HepG2 (cell line): Measurements from ENCODE around the gene GGA2. TPM values are rescaled to one million over a fixed set of nuclear protein-coding genes. Genes with fewer than 3 reads are reported as not detected.

ENCODE experiments used
- CREB1 ChIP-seq, 2 experiments: fragments of 450-650 bp in 1 of 2; IDR thresholded peaks; 2 replicates each; pipeline ENCODE4 v1.6.1; 2016 to 2017; ENCODE audit warnings: control low read depth in 1 of 2, mild to moderate bottlenecking in 1 of 2, missing compliant biosample characterization in 1 of 2, missing genetic modification characterization in 1 of 2
- FOXC1 ChIP-seq: sonication (generic); formaldehyde crosslinking; IDR thresholded peaks from 2 replicates; pipeline ENCODE4 v1.8.0; 2022; ENCODE audit warnings: mild to moderate bottlenecking, missing genetic modification reagents, borderline replicate concordance
- KDM1A ChIP-seq: IDR thresholded peaks from 2 replicates; pipeline ENCODE4 v1.6.1; 2016; ENCODE audit warnings: missing compliant biosample characterization
- ZNF230 ChIP-seq: sonication (generic); formaldehyde crosslinking; IDR thresholded peaks from 2 replicates; pipeline ENCODE4 v1.4.0; 2020; ENCODE audit warnings: mild to moderate bottlenecking, missing genetic modification reagents
- ZNF232 ChIP-seq: sonication (generic); formaldehyde crosslinking; IDR thresholded peaks from 2 replicates; pipeline ENCODE4 v1.4.0; 2020; ENCODE audit warnings: missing genetic modification reagents, borderline replicate concordance
- ZNF317 ChIP-seq: sonication (generic); formaldehyde crosslinking; IDR thresholded peaks from 2 replicates; pipeline ENCODE4 v1.5.0; 2020; ENCODE audit warnings: mild to moderate bottlenecking, missing genetic modification reagents
- ZNF430 ChIP-seq: sonication (generic); formaldehyde crosslinking; IDR thresholded peaks from 2 replicates; pipeline ENCODE4 v1.9.0; 2021; ENCODE audit warnings: mild to moderate bottlenecking, missing genetic modification reagents
- ZNF615 ChIP-seq: sonication (generic); formaldehyde crosslinking; IDR thresholded peaks from 2 replicates; pipeline ENCODE4 v1.5.0; 2020; ENCODE audit warnings: mild to moderate bottlenecking, missing genetic modification reagents, borderline replicate concordance
- ZSCAN20 ChIP-seq: sonication (generic); formaldehyde crosslinking; IDR thresholded peaks from 2 replicates; pipeline ENCODE4 v1.4.0; 2020; ENCODE audit warnings: missing genetic modification reagents, mild to moderate bottlenecking, borderline replicate concordance
- polyA plus RNA-seq, 8 experiments: library from polyadenylated mRNA; depleted of rRNA in 3 of 8; stranded (reverse) in 7 of 8; unstranded in 1 of 8; fragments of >200 nt; fragmentation: Illumina TruSeq in 4 of 8; extraction: Trizol in 4 of 8; gene quantifications; 2 replicates each; pipeline versions ENCODE4 v1.2.1 to v1.2.3, GENCODE V29; 2011 to 2016; ENCODE audit warnings: low read depth in 4 of 8, missing spikeins in 1 of 8, mixed read lengths in 1 of 8; ENCODE audit not compliant: insufficient read depth in 1 of 8
- total RNA-seq, 5 experiments: library from RNA; depleted of rRNA; stranded (reverse); fragments of >200 nt; fragmentation: Illumina TruSeq; extraction: Trizol; gene quantifications; 2 replicates each; pipeline ENCODE4 v1.2.3, GENCODE V29; 2016; ENCODE audit warnings: low read depth in 1 of 5
- TF ChIP-seq, protein P1 (sequence below): IDR thresholded peaks from 2 replicates; pipeline ENCODE4 v1.6.1; 2012; ENCODE audit warnings: low read length, improper control_type of control experiment
- TF ChIP-seq, protein P2 (sequence below): sonication (generic); formaldehyde crosslinking; conservative IDR thresholded peaks from 2 replicates; pipeline ENCODE4 v1.4.0; 2020; ENCODE audit warnings: missing genetic modification reagents
- TF ChIP-seq, protein P3 (sequence below): sonication (generic); formaldehyde crosslinking; IDR thresholded peaks from 2 replicates; pipeline ENCODE4 v1.8.1; 2023; ENCODE audit warnings: mild to moderate bottlenecking, inconsistent platforms, moderate library complexity, missing genetic modification reagents, borderline replicate concordance
- TF ChIP-seq, protein P4 (sequence below), 2 experiments: IDR thresholded peaks; 2 replicates each; pipeline ENCODE4 v1.6.1; 2011 to 2012; ENCODE audit warnings: low read length in 2 of 2, borderline replicate concordance in 1 of 2, low read depth in 1 of 2, mild to moderate bottlenecking in 1 of 2, moderate library complexity in 1 of 2
- TF ChIP-seq, protein P5 (sequence below): sonication (generic); formaldehyde crosslinking; IDR thresholded peaks from 2 replicates; pipeline ENCODE4 v1.4.0; 2020; ENCODE audit warnings: missing genetic modification reagents

The GGA2 gene
- total and polyA plus RNA-seq, 2 of the 13 experiments (the other 11 are each of a cell fraction or from before 2014, with no cell fraction given), result 51.5 to 69.8 TPM

DNA sequence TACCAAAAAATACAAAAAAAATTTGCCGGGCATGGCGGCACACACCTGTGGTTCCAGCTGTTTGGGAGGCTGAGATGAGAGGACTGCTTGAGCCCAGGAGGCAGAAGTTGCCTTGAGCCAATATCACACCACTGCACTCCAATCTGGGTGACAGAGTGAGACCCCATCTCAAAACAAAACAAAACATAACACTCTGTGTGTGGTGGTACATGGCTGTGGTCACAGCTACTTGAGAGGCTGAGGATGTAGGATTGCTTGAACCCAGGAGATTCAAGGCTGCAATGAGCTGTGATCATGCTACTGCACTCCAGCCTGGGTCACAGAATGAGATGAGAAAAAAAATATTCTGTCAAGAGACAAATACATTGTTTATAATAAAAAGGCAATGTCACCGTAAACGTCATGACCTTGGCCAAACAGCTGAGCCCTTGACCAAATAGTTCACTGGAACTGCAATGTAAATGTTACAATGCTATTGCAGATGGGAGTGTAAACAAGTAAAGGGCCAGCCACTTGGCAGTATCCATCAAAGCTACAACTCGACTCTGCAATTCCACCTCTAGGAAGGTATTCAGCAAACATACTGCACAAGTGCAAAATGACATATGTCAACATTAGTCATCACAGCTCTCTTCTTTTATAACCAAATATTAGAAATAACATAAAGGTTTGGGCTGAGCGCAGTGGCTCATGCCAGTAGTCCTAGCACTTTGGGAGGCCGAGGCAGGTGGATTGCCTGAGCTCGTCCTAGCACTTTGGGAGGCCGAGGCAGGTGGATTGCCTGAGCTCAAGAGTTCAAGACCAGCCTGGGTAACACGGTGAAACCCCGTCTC, 29.9 kb upstream of the GGA2 start (continued):
- TF ChIP-seq, protein P1, sequence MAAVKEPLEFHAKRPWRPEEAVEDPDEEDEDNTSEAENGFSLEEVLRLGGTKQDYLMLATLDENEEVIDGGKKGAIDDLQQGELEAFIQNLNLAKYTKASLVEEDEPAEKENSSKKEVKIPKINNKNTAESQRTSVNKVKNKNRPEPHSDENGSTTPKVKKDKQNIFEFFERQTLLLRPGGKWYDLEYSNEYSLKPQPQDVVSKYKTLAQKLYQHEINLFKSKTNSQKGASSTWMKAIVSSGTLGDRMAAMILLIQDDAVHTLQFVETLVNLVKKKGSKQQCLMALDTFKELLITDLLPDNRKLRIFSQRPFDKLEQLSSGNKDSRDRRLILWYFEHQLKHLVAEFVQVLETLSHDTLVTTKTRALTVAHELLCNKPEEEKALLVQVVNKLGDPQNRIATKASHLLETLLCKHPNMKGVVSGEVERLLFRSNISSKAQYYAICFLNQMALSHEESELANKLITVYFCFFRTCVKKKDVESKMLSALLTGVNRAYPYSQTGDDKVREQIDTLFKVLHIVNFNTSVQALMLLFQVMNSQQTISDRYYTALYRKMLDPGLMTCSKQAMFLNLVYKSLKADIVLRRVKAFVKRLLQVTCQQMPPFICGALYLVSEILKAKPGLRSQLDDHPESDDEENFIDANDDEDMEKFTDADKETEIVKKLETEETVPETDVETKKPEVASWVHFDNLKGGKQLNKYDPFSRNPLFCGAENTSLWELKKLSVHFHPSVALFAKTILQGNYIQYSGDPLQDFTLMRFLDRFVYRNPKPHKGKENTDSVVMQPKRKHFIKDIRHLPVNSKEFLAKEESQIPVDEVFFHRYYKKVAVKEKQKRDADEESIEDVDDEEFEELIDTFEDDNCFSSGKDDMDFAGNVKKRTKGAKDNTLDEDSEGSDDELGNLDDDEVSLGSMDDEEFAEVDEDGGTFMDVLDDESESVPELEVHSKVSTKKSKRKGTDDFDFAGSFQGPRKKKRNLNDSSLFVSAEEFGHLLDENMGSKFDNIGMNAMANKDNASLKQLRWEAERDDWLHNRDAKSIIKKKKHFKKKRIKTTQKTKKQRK, result no peak
- peak; percentile 58; the same call in 1 of the 2 replicates for TF ChIP-seq ZNF615 (CRISPR knock-in tag)
- TF ChIP-seq, protein P2, sequence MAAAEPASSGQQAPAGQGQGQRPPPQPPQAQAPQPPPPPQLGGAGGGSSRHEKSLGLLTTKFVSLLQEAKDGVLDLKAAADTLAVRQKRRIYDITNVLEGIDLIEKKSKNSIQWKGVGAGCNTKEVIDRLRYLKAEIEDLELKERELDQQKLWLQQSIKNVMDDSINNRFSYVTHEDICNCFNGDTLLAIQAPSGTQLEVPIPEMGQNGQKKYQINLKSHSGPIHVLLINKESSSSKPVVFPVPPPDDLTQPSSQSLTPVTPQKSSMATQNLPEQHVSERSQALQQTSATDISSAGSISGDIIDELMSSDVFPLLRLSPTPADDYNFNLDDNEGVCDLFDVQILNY (CRISPR knock-in tag), result no peak
- peak; percentile 60; the same call in 1 of the 2 replicates for TF ChIP-seq FOXC1
- TF ChIP-seq KDM1A (CRISPR knock-in tag), result peak; percentile 86
- TF ChIP-seq ZNF317 (CRISPR knock-in tag), result peak; percentile 92
- TF ChIP-seq, protein P3, sequence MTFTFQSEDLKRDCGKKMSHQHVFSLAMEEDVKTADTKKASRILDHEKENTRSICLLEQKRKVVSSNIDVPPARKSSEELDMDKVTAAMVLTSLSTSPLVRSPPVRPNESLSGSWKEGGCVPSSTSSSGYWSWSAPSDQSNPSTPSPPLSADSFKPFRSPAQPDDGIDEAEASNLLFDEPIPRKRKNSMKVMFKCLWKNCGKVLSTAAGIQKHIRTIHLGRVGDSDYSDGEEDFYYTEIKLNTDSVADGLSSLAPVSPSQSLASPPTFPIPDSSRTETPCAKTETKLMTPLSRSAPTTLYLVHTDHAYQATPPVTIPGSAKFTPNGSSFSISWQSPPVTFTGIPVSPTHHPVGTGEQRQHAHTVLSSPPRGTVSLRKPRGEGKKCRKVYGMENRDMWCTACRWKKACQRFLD (CRISPR knock-in tag), result no peak; the same call in 1 of the 2 replicates
- no peak for TF ChIP-seq ZNF232
- no peak for TF ChIP-seq ZSCAN20 (CRISPR knock-in tag)
- peak; percentile 93 for TF ChIP-seq CREB1 (IDR thresholded peaks at IDR 0.05)
- TF ChIP-seq CREB1 (CRISPR knock-in tag; IDR thresholded peaks at IDR 0.05), result peak; percentile 94
- TF ChIP-seq, protein P4, sequence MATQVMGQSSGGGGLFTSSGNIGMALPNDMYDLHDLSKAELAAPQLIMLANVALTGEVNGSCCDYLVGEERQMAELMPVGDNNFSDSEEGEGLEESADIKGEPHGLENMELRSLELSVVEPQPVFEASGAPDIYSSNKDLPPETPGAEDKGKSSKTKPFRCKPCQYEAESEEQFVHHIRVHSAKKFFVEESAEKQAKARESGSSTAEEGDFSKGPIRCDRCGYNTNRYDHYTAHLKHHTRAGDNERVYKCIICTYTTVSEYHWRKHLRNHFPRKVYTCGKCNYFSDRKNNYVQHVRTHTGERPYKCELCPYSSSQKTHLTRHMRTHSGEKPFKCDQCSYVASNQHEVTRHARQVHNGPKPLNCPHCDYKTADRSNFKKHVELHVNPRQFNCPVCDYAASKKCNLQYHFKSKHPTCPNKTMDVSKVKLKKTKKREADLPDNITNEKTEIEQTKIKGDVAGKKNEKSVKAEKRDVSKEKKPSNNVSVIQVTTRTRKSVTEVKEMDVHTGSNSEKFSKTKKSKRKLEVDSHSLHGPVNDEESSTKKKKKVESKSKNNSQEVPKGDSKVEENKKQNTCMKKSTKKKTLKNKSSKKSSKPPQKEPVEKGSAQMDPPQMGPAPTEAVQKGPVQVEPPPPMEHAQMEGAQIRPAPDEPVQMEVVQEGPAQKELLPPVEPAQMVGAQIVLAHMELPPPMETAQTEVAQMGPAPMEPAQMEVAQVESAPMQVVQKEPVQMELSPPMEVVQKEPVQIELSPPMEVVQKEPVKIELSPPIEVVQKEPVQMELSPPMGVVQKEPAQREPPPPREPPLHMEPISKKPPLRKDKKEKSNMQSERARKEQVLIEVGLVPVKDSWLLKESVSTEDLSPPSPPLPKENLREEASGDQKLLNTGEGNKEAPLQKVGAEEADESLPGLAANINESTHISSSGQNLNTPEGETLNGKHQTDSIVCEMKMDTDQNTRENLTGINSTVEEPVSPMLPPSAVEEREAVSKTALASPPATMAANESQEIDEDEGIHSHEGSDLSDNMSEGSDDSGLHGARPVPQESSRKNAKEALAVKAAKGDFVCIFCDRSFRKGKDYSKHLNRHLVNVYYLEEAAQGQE (IDR thresholded peaks at IDR 0.05; ENCODE audit: borderline replicate concordance in 1 of 2, low read depth in 1 of 2, low read length in 2 of 2), result no peak; a peak in 1 of 4 replicates
- TF ChIP-seq ZNF430 (CRISPR knock-in tag), result peak; percentile 95
- TF ChIP-seq, protein P5, sequence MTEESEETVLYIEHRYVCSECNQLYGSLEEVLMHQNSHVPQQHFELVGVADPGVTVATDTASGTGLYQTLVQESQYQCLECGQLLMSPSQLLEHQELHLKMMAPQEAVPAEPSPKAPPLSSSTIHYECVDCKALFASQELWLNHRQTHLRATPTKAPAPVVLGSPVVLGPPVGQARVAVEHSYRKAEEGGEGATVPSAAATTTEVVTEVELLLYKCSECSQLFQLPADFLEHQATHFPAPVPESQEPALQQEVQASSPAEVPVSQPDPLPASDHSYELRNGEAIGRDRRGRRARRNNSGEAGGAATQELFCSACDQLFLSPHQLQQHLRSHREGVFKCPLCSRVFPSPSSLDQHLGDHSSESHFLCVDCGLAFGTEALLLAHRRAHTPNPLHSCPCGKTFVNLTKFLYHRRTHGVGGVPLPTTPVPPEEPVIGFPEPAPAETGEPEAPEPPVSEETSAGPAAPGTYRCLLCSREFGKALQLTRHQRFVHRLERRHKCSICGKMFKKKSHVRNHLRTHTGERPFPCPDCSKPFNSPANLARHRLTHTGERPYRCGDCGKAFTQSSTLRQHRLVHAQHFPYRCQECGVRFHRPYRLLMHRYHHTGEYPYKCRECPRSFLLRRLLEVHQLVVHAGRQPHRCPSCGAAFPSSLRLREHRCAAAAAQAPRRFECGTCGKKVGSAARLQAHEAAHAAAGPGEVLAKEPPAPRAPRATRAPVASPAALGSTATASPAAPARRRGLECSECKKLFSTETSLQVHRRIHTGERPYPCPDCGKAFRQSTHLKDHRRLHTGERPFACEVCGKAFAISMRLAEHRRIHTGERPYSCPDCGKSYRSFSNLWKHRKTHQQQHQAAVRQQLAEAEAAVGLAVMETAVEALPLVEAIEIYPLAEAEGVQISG, result peak; percentile 64; the same call in 1 of the 2 replicates
- TF ChIP-seq ZNF230 (CRISPR knock-in tag), result peak; percentile 38; the same call in 1 of the 2 replicates
